Measurements from ENCODE around the gene ISYNA1. TPM values are rescaled to one million over a fixed set of nuclear protein-coding genes. Genes with fewer than 3 reads are reported as not detected.

The ISYNA1 gene
- 1.3 and 2.1 TPM in 2 replicates for total RNA-seq (2014; rRNA removed; shearing (Covaris generic))
- 1.5 and 1.7 TPM in 2 replicates for polyA plus RNA-seq (2015; cell fraction: cytosol; rRNA removed)
- polyA plus RNA-seq (2015; cell fraction: nucleus; rRNA removed) = 14.5 and 18.5 TPM in 2 replicates

GRCh38 chr19:18437491-18438330 lies at the start of gene ISYNA1:
Gene ISYNA1, minus strand, starts transcription at chr19:18438133. Its CDS starts 154 bp downstream, at chr19:18437979.
- no peak for DNase-seq (ENCODE audit: low read depth)

- DNase-seq (ENCODE audit: low read depth) = no peak
Measured at GRCh38 chr19:18486746-18487145, 48.8 kb upstream of the ISYNA1 start.

- DNase-seq (ENCODE audit: low read depth) = no peak
Measured at GRCh38 chr19:18484992-18485391, 47.1 kb upstream of the ISYNA1 start.

GRCh38 chr19:18483119-18483890 lies 45.4 kb upstream of the ISYNA1 start:
- DNase-seq (ENCODE audit: low read depth) = no peak

- no peak for DNase-seq (ENCODE audit: low read depth)
Measured at GRCh38 chr19:18481505-18482222, 43.7 kb upstream of the ISYNA1 start.

- no peak for DNase-seq (ENCODE audit: low read depth)
Measured at GRCh38 chr19:18480006-18480691, 42.2 kb upstream of the ISYNA1 start.

- DNase-seq (ENCODE audit: low read depth) = peak; percentile 89
Measured at GRCh38 chr19:18478545-18479311, 40.8 kb upstream of the ISYNA1 start.

GRCh38 chr19:18477974-18478373 lies 40.0 kb upstream of the ISYNA1 start:
- no peak for DNase-seq (ENCODE audit: low read depth)

GRCh38 chr19:18477042-18477779 lies 39.3 kb upstream of the ISYNA1 start:
- DNase-seq (ENCODE audit: low read depth) = no peak

- no peak for DNase-seq (ENCODE audit: low read depth)
Measured at GRCh38 chr19:18476507-18477041, 38.6 kb upstream of the ISYNA1 start.

GRCh38 chr19:18475762-18476331 lies 37.9 kb upstream of the ISYNA1 start:
- no peak for DNase-seq (ENCODE audit: low read depth)

- DNase-seq (ENCODE audit: low read depth) = no peak
Measured at GRCh38 chr19:18475004-18475453, 37.1 kb upstream of the ISYNA1 start.

- DNase-seq (ENCODE audit: low read depth) = no peak
Measured at GRCh38 chr19:18474366-18474887, 36.5 kb upstream of the ISYNA1 start.

GRCh38 chr19:18473706-18474087 lies 35.8 kb upstream of the ISYNA1 start:
- no peak for DNase-seq (ENCODE audit: low read depth)

- DNase-seq (ENCODE audit: low read depth) = no peak
Measured at GRCh38 chr19:18473003-18473705, 35.2 kb upstream of the ISYNA1 start.

GRCh38 chr19:18470787-18471186 lies 32.9 kb upstream of the ISYNA1 start:
- DNase-seq (ENCODE audit: low read depth) = no peak

- DNase-seq (ENCODE audit: low read depth) = peak; percentile 53
Measured at GRCh38 chr19:18469069-18469846, 31.3 kb upstream of the ISYNA1 start.
